H1 (cell line): Measurements from ENCODE around the gene SPAG16. TPM values are rescaled to one million over a fixed set of nuclear protein-coding genes. Genes with fewer than 3 reads are reported as not detected.

ENCODE experiments used
- BRCA1 ChIP-seq: IDR thresholded peaks from 2 replicates; pipeline ENCODE4 v1.6.1; 2012; ENCODE audit warnings: low read depth, low read length, improper control_type of control experiment
- CREB1 ChIP-seq: IDR thresholded peaks from 2 replicates; pipeline ENCODE4 v1.6.1; 2012; ENCODE audit warnings: inconsistent platforms
- POLR2AphosphoS5 ChIP-seq: IDR thresholded peaks from 2 replicates; pipeline ENCODE4 v1.6.1; 2011; ENCODE audit warnings: low read depth, low read length
- SIN3A ChIP-seq, 2 experiments: IDR thresholded peaks in 1 of 2; conservative IDR thresholded peaks in 1 of 2; 2 replicates each; pipeline ENCODE4 v1.6.1; 2011 to 2012; ENCODE audit warnings: low read length in 2 of 2, improper control_type of control experiment in 1 of 2, low read depth in 1 of 2, mild to moderate bottlenecking in 1 of 2
- polyA plus RNA-seq, 7 experiments: library from polyadenylated mRNA; depleted of rRNA in 3 of 7; stranded (reverse) in 5 of 7; unstranded in 2 of 7; fragments of >200 nt in 5 of 7; fragments of 200-250 nt in 2 of 7; gene quantifications; 1 replicate in 5 of 7; 2 replicates in 1 of 7; 4 replicates in 1 of 7; pipeline versions ENCODE4 v1.2.1 to v1.2.3, GENCODE V29; 2011 to 2013; ENCODE audit warnings: missing spikeins in 2 of 7, mixed read lengths in 2 of 7
- total RNA-seq: library from RNA; stranded (reverse); fragmentation: NEBNext Ultra II Directional; extraction: Animal tissue kit (Norgen Biotek cat#: 25700); gene quantifications from 2 replicates; pipeline ENCODE4 v1.2.1, GENCODE V29; 2021
- TF ChIP-seq, protein P1 (sequence below), 3 experiments: IDR thresholded peaks; 1 replicate in 2 of 3; 2 replicates in 1 of 3; pipeline versions ENCODE4 v1.5.1 to v1.6.1; 2011; ENCODE audit warnings: low read length in 3 of 3, mild to moderate bottlenecking in 3 of 3, inconsistent platforms in 2 of 3, low read depth in 1 of 3, moderate library complexity in 1 of 3; ENCODE audit not compliant: insufficient read depth in 1 of 3; ENCODE audit errors: control extremely low read depth in 1 of 3

Gene SPAG16
- total and polyA plus RNA-seq, 2 of the 8 experiments (the other 6 are each of a cell fraction or from before 2014, with no cell fraction given): 6.0 to 14.9 TPM

DNA sequence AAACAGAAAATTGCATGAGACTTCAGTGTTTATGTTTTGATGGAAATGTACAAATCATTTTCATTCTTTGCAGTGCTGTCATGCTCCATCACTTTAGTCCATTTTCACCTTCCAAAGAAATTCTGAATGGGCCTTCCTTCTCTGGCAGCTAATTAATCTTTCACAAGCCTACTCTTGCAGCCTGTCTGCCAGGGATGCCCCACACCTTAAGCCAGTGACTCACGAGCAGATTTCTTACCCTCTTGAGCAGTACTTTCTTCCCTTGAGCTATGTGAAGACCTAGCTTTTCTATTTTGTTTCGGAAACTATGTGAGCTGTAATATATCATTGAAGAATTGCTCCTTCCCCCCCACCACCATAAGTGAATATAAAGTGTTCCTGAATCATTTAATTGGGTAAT is 722.3 kb downstream of the SPAG16 start (continued):
- TF ChIP-seq SIN3A (conservative IDR thresholded peaks at IDR 0.05 in 1 of 2, IDR thresholded peaks at IDR 0.05 in 1 of 2; ENCODE audit: low read depth in 1 of 2, low read length in 2 of 2) (no peak), POLR2AphosphoS5 (no peak), CREB1 (no peak), BRCA1 (no peak)
- TF ChIP-seq, protein P1, sequence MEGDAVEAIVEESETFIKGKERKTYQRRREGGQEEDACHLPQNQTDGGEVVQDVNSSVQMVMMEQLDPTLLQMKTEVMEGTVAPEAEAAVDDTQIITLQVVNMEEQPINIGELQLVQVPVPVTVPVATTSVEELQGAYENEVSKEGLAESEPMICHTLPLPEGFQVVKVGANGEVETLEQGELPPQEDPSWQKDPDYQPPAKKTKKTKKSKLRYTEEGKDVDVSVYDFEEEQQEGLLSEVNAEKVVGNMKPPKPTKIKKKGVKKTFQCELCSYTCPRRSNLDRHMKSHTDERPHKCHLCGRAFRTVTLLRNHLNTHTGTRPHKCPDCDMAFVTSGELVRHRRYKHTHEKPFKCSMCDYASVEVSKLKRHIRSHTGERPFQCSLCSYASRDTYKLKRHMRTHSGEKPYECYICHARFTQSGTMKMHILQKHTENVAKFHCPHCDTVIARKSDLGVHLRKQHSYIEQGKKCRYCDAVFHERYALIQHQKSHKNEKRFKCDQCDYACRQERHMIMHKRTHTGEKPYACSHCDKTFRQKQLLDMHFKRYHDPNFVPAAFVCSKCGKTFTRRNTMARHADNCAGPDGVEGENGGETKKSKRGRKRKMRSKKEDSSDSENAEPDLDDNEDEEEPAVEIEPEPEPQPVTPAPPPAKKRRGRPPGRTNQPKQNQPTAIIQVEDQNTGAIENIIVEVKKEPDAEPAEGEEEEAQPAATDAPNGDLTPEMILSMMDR (IDR thresholded peaks at IDR 0.05; ENCODE audit: control extremely low read depth in 1 of 3, insufficient read depth in 1 of 3, low read depth in 1 of 3, low read length in 3 of 3): no peak
